ENCODE measurements around the gene RIT1.

Gene RIT1, protein sequence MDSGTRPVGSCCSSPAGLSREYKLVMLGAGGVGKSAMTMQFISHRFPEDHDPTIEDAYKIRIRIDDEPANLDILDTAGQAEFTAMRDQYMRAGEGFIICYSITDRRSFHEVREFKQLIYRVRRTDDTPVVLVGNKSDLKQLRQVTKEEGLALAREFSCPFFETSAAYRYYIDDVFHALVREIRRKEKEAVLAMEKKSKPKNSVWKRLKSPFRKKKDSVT

DNA sequence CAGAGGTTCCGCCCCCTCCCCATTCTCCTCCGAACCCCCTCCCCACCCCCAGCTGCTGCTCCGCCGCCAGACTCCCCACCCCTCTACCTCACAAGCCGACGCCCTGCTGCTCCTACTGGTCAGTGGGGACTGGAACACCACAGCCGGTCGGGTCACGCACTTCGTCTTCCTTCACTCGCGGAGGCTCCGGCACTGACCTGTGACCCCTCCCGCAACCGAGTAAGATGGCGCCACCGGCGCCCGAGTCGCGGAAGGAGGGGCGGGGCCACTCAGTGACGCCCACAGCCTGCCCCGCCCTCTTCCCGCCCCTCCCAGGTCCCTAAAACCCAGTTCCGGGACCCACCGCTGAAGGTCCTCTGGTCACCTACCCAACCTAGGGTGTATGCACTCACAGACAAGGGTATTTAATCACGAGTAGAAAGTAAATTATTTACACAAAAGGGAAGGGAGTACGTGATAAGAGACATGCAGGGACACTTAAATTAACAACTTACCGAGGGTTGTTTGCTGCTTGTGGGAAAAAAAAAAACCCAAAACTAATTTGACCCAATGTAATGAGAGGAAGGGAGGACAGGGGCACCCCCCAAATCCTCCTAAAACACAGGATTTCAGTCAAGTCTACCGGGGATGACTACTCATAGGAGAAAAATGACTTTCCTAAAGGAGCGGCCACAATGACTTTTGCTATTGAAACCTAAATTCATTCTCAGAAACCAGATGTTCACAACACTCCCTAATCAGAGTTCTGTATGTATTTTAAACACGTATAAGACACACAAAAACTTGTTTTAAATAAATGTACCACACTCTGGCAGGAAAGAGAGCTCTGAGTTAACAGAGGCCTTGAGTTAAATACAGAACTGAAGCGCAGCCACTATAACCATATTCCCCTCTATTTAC lies at the start of gene RIT1:
TSS of gene RIT1 (minus strand) at position 194 of the 900 bp plus-strand sequence. CDS start 588 bp downstream, outside the sequence.
- peak; percentile 90 for DNase-seq (ENCODE audit: low spot score)

DNA sequence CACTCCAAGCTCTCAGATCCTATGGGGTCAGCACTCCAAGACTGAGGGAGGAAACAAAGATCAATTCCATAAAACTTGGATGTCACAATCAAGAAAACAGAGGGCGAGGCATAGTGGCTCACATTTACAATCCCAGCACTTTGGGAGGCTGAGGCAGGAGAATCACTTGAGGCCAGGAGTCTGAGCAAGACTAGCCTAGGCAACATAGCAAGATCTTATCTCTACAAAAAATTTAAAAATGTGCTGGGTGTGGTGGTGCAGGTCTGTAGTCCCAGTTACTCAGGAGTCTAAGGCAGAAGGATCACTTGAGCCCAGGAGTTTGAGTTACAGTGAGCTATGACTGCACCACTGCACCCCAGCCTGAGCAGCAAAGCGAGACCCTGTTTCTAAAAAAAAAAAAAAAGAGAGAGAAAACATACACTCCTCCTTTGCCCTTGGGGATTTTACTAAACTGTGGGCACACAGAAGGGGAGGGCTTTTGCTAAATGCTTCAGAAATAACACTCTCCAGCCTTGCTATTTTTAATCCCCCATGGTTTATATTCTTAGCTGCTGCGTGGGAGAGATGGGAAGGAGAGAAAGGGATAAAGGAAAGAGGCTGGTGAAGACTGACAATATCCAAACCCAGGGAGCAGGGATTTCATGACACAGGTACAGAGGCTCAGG lies 49.1 kb upstream of the RIT1 start:
- no peak for DNase-seq (ENCODE audit: low spot score)

DNA sequence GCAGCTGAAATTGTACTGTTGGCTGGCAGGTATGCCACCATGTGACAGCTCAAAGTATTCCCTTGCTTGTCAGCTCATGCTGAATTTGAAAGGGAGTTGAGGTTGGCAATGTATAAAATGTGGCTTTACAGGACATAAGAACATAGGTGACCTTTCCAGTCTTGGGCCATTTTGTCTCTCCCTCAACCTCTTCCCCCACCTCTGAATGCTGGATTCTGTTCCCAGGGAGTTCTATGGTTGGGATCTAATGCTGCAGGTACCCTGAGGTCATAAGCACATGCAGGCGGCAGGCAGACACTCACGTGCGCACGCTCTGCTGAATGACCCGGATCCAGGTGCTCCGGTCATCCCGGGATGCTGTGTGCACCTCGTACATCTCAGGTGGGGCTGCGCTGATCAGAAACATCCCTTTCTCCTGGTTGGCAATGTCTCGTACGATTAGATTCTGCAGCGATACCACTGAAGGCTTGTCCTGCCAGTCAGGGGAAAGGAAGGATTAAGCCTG lies 46.3 kb upstream of the RIT1 start:
- no peak for DNase-seq (ENCODE audit: low spot score)

DNA sequence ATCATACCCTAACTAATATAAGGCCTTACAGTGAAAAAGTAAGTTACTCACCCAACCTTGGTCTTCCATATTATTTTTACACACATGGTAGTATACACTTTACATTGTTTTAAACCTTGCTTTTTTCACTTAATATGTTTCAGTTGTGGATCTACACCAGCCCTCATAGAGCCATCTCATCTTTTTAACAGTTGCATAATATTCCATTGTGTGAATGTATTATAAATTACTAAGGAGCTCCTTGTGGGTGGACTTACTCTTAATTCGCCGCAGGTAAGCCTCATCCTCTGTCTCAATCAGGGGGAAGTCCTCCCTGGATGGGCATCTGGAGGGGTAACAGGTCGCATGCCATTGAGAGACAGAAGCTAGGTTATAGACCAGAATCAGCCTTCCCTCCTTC lies 43.5 kb upstream of the RIT1 start:
- no peak for DNase-seq (ENCODE audit: low spot score)

DNA sequence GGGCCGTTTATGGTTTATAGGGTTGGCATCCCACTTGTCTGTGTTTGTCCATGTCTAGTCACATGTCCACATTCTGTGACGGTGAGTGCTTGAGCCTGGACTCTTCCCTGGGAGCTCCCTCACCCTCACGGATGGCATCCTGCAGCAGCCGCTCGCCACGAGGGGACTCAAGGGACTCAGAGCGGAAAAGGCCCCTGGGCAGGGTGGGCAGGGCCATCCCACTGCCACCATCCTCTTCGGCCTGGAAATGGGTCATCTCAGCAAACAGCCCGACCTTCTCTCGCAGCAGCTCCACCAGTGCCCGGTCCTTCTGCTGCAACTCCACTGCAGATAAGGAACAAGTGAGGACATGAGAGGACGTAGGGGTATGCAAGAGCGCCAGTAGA lies 41.3 kb upstream of the RIT1 start:
- no peak for DNase-seq (ENCODE audit: low spot score)

DNA sequence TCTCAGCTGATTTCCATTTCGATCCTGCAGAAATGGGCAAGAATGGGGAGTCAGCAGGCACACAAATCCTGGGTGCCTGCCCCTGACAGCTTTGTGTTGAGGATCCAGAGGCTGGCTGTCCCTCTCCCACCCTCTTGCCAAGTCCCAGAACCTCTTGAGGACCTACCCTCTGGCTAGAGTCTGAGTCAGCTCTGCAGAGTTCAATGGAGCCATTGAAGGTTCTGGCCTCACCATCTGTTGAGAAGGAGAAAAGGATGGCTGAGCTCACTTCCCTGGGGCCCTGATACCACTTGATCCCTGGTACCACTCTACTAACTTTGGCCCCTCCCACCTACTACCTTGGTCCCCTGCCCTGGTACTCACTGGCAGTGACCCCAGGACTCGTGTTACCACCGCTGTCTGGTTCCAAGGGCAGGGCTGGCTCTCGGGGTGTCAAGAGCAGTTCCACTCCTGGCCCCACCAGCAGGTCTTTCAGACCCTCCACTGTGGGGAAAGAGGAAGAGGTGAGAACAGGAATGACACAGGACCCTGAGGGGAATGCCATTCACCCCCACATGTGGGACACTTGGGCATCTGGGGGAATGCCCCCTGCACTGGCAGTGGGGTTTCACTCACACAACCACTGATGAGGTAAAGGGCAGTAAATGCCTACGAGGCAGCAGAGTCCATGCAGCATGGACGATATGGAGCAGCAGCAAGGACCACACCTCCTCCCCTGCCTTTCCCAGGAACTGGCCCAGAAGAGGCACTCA lies 40.8 kb upstream of the RIT1 start:
- DNase-seq (ENCODE audit: low spot score): no peak

DNA sequence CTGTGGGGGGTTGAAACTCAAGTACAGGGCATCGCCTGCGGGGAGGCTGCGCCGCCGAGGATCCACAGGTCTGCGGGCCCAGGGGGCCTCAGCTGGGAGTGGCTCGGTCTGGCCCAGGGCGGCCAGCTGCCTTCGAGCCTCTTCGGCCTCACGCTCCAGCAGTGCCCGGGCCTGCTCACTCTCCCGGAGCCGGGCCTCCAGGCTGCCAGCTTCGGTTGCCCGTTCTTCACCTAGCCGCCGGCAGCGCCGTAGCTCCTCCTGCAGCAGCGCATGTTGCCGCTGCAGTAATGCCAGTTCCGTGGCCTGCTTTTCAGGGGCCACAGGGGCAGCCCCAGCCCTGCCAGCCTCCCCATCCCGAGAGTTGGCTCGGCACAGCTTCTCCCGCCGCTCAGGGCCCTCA lies 39.7 kb upstream of the RIT1 start:
- DNase-seq (ENCODE audit: low spot score): no peak

DNA sequence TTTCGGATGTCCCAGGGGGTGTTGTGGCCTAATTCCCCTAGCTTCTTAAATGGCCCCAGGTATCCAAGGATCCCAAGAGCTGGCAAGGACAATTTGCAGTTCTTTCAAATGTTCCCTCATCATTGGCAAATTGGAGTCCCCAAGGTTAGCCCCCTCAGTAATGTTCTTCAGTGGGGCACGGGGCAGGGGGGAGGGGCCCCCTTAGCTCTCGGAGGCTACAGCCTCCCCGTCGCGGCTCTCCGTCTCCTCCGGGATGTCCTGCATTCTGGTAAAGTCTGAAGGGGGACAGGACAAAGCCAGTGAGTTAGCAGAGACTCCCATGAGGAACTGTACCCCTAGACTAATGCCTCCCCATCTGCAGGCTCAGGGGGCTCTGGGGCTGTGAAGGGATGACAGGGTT lies 36.6 kb upstream of the RIT1 start:
- no peak for DNase-seq (ENCODE audit: low spot score)

DNA sequence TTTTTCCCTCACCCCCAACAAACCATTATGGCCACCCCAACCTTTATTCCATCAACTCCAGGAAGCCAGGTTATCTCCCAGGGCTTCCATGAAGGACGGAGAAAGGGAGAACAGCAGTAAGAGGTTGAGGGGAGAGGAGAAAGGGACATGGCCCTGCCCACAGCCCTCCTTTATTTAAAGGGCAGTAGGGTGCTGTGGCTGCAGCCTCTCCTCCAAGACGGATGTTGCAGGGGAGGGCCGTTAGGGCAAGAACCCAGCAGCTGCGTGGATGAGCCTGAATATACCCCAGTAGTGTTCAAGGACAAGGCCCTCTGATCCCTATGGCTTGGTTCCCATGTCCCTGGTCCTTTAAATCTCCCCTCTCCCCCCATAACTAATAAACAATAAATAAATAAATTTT lies 36.1 kb upstream of the RIT1 start:
- no peak for DNase-seq (ENCODE audit: low spot score)

DNA sequence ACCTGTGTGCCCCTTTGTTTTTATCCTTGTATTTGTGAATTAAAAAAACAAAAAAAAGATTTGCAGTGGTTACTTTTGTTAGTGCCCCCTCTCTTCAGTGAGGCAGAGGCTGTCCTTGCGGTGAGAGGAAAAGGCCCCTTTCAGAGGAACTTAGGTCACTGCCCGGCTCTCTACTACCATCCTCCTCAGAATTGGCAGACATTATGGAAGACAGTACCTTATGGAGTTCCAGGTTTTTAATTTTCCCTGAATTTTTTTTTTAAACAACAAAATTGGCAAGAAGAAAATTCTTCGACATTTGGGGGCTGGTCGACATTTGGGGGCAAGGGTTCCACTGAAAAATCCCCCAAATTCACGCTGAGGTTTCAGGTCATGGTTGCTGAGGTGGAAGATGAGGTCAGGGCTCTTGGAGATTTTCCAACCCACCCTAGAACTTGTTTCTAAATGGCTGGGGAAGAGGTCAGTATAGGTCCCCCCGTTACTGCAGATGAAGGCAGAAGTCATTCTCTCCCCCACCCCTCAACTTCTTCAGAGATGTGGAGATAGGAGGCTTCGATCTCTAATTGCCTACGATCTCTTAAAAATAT lies 35.6 kb upstream of the RIT1 start:
- DNase-seq (ENCODE audit: low spot score): no peak

DNA sequence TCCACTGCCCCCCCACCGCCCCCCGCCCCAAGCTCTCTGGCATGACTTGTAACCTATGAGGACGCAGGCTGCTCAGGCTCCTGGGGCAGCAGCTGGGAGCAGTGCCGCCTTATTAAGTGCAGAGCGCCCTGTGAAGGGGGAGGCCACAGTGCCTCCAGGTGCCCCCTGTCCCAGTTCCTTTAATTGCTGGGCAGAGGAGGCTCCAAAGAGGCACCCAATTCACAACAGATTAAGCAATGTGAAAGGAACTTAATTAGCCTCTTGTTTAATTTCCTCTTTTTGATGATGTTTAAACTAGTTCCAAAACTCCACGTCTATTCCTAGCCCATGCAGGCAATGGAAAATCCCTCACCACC lies 33.3 kb upstream of the RIT1 start:
- DNase-seq (ENCODE audit: low spot score): no peak

DNA sequence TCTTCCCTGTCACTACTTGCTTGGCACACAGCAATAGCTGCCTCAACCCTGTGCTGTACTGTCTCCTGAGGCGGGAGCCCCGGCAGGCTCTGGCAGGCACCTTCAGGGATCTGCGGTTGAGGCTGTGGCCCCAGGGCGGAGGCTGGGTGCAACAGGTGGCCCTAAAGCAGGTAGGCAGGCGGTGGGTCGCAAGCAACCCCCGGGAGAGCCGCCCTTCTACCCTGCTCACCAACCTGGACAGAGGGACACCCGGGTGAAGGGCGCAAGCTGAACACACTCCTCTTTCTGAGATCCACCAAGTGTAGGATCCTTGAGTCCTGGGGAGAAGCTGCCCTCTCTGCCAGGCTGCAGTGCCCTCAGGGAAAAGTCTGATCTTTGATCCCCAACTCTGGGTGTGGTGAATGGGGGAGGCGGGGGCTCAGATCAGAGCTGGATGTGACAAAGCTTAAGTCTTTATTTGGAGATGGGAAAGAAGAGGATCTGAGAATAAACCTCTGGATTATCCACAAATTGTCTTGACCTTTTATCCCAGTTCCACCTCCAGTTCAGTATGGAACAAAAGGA lies 31.5 kb upstream of the RIT1 start:
- DNase-seq (ENCODE audit: low spot score): no peak

DNA sequence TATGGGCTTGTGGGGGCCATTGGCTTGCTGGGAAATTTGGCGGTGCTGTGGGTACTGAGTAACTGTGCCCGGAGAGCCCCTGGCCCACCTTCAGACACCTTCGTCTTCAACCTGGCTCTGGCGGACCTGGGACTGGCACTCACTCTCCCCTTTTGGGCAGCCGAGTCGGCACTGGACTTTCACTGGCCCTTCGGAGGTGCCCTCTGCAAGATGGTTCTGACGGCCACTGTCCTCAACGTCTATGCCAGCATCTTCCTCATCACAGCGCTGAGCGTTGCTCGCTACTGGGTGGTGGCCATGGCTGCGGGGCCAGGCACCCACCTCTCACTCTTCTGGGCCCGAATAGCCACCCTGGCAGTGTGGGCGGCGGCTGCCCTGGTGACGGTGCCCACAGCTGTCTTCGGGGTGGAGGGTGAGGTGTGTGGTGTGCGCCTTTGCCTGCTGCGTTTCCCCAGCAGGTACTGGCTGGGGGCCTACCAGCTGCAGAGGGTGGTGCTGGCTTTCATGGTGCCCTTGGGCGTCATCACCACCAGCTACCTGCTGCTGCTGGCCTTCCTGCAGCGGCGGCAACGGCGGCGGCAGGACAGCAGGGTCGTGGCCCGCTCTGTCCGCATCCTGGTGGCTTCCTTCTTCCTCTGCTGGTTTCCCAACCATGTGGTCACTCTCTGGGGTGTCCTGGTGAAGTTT lies 30.8 kb upstream of the RIT1 start:
- DNase-seq (ENCODE audit: low spot score): no peak

DNA sequence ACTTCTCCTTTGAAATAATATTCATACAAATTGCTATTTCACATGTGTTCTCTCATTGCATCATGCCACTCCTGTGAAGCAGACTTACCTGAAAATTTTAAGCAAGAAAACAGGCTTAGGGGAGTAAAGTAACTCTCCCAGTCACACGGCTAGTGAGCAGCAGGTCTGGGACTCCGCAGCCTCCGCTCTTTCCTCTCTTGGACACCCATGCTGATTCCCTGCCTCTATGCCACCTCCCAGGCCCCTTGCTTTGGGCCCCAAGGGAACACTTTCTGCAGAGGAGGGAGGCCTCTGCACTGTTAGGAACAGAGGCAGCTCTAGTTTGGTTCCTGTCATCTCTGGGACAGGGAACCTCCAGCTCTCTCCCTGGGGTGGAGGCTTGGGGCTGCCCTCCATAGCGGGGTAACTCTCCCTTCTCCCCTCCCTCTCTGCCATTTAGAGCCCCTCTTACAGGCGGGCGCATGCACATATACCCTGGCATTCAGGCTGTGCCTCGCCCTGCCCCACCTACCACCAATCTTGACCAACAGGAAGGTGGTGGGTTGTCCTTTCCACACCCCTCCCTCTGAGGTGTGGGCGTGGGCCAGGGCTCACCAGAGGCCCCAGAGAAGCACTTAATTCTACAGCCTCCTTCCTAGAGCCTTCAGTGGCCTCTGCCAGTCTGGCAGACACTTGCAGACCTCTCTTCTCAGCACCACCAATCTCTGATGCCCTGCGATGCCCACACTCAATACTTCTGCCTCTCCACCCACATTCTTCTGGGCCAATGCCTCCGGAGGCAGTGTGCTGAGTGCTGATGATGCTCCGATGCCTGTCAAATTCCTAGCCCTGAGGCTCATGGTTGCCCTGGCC lies 30.1 kb upstream of the RIT1 start, which contains the start of gene RXFP4:
TSS of gene RXFP4 (plus strand) at position 646 of the 852 bp plus-strand sequence. CDS start at position 718, 72 bp downstream.
- no peak for DNase-seq (ENCODE audit: low spot score)

DNA sequence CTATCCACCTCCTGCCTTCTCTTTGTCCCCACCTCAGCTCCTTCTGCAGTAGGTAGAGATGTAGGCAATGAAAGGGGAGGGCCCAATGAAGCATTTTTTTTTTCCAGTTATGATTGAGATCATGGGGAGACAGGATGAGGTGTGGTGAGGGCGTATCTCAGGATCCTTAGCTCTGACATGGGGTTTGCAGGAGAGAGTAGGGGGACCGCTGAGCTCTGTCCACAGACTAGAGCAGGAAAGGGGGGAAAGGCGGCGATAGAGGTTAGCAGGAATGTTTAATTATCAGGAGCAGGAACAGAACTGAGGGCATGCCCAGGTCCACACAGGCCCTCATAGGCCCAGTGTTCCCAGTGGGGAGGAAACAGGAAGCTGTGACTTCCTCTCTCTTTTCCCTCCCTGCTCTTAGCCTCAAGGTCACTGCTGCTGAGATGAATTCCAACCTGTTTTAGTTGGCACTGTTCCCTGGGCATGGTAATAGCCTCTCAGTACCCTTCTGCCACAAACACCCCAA lies 29.4 kb upstream of the RIT1 start:
- DNase-seq (ENCODE audit: low spot score): no peak

DNA sequence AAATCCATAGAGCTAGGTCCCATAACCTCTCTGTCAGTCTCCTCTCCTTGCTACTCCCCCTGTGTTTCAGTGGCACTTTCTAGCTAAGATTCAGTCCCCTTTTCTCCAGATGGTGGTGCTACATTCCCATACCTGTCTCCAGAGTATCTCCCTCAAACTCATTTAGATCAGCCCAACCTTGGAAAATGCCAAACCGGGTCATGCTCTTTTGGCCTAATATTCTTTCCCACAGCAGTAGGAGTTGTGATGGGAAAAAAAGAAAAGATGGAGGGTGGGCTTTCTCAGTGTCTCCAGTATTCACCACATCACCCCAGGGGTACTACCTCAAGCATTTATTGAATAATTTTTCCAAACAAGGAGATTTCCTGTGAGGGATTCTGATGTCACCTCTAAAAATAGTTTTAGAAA lies 27.1 kb upstream of the RIT1 start:
- DNase-seq (ENCODE audit: low spot score): no peak

DNA sequence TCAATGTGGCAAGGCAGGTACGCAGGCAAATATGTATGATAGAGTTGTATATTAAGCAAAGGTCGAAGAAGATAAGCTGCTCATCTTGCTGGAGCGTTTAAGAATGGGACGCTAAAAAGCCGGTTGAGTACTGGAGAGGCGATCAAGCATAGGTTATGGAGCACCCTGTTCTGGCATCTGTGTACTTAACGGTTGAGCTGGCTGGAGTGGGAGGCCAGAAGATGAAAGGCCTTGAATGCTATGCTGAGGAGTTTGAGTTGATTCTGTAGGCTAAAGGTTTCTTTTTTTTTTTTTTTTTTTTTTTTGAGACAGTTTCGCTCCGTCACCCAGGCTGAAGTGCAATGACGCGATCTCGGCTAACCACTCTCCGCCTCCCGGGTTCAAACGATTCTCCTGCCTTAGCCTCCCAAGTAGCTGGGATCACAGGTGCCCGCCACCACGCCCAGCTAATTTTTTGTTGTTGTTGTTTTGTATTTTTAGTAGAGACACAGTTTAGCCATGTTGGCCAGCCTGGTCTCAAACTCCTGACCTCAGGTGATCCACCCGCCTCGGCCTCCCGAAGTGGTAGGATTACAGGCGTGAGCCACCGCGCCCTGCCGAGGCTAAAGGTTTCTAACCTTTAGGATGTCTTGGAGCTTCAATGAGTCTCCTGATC lies 23.9 kb upstream of the RIT1 start:
- no peak for DNase-seq (ENCODE audit: low spot score)

DNA sequence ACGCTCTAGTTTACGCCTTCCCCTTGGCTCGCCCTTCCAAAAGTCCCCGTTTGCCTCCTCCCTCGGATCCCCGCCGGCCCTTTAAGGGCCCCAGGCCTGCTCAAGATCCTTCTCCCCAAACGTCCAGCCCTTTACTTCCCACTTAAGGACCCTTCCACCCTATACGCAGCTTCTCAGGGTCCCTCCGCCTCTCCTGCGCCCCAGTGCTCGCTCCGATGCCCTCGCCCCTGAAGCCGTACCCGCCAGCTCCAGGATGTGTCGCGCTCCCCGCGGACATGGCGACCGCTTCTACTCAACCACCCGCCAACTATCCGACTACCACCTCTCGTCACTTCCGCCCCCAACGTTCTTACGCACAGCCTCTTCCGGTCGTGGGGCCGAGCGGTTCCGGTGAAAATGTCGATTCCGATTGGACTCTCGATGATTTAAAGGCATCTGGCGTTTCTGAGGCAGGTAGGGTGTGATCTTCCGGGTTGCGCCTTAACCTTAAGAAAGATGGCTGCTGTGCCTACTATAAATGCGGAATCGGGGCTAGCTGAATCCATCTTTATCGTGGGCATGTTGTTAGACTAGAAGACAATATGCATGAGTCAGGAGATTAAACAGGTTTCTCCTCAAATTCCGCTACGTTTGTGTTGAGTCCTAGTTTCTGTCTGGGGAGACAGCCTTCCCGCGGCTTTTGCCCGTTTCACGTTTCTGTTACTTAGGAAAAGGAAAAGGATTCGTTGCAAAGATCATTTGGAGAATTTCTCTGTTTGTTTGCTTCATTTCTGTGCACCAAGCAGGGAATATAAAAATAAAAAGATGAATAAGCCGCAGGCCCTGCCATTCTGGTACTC lies 23.2 kb upstream of the RIT1 start, which contains the start of gene KHDC4:
TSS of gene KHDC4 (minus strand) at position 317 of the 839 bp plus-strand sequence. CDS start at position 277, 40 bp downstream.
- peak; percentile 93 for DNase-seq (ENCODE audit: low spot score)
